OCI-LY3 (cell line): Measurements from ENCODE around the gene GLRA3.

Source experiments
- CTCF ChIP-seq: fragments of 200-600, 300-600 bp; sonication (generic); IDR thresholded peaks from 2 replicates; pipeline ENCODE4 v1.5.1; 2014; ENCODE audit warnings: antibody characterized with exemption, low read length, low read depth
- EZH2phosphoT487 ChIP-seq: fragments of 200-600 bp; shearing (Covaris generic); IDR thresholded peaks from 2 replicates; pipeline ENCODE4 v1.6.1; 2018; ENCODE audit warnings: antibody characterized with exemption, mixed run types, low read depth

GRCh38 chr4:174654634-174655033 lies 174.4 kb downstream of the GLRA3 start:
- no peak for TF ChIP-seq CTCF
- no peak for TF ChIP-seq EZH2phosphoT487
